Measurements from ENCODE around the gene TXK. TPM values are rescaled to one million over a fixed set of nuclear protein-coding genes. Genes with fewer than 3 reads are reported as not detected.
A peak's percentile ranks its signal among the peaks of the same experiment; 100 is the strongest.
"Not testable (repeated sequence)": the region's sequence is repeated elsewhere in the genome, so short reads cannot be mapped to it uniquely, and the experiment has no call there.

The TXK gene
- 0.76 and 1.8 TPM in 2 replicates for total RNA-seq

DNA sequence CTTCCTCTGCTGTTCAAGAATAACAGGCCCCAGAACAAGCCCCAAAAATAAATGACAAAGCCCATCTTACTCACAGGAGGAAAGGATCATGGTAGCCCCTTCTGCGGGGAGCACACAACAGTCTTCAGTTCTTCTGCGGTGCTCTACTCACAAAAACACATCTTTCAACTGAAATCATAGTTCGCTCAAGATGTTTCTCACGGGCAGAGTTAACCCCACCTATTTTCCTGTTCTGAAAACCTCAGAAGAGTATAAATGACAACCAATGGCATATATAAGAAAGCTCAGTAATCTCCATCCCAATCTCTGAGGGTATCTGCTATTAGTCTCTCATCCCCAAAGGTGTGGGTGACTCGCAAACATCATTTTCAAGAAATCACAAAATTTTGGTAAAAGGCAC is at the start of gene TXK:
Gene TXK, minus strand, starts transcription at position 170 of the 400 bp plus-strand sequence. Its CDS starts 80 bp downstream, at position 90.
- DNase-seq (ENCODE audit: low spot score), result no peak
- peak within 1 kb of the TSS; percentile 62 for H3K27ac Mint-ChIP-seq
- no peaks in the 10 kb centered on the region for H3K9me3 Mint-ChIP-seq
- intact Hi-C loops (cut with micrococcal nuclease), result no loop called here
- peaks cover 74% of the 10 kb centered on the region for H3K4me1 Mint-ChIP-seq (ENCODE audit: low read depth)
- H3K27me3 Mint-ChIP-seq (ENCODE audit: low read depth), result no peaks in the 10 kb centered on the region
- H3K4me3 Mint-ChIP-seq (ENCODE audit: low read depth), result peak within 1 kb of the TSS; percentile 62
- peaks cover 15% of the 10 kb centered on the region for H3K36me3 Mint-ChIP-seq (ENCODE audit: low read depth)

DNA sequence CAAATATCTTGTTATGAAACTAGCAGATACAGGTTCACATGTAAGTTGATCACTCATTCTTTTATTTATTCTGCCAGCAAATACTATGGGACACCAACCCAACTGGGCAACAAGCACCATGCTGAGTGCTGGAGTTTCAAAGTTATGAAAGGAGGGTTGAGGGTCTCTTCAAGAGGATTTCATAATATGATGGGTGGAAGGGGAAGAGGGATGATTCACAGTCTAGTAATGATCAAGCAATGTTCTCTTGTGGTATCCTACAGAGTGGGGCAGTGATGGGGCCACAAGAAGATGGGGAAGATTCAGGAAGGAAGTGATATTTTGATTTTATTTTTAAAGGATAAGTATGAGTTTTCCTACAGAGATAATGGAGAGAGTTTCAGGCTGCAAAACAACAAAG is 46.2 kb upstream of the TXK start:
- intact Hi-C loops (cut with micrococcal nuclease), result no loop called here
- Mint-ChIP-seq H3K9me3 (peaks cover 8% of the 10 kb centered on the region), H3K36me3 (ENCODE audit: low read depth) (no peaks in the 10 kb centered on the region), H3K4me1 (ENCODE audit: low read depth) (peaks cover 9% of the 10 kb centered on the region), H3K4me3 (ENCODE audit: low read depth) (no peak overlapping the region), H3K27ac (no peak overlapping the region), H3K27me3 (ENCODE audit: low read depth) (peaks cover 2% of the 10 kb centered on the region)
- no peak for DNase-seq (ENCODE audit: low spot score)

DNA sequence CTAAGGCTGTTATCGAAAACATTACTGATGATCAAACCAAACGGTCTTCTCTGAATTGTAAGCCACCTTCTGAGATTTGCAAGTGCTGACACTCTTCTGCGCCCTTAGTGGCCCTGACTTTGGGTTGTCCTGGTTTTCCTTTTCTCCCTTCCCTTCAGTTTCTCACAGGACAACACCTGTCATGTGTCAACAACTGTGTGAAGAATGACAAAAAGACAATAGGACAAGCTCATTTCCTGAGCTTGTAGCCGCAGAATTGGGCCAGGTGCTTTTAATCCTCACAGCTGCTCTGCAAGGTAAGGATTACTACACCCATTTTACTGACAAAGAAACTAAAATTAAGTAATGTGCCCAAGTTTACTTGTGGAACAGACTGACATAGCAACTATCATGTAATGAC is 44.9 kb upstream of the TXK start:
- no peak overlapping the region for H3K27ac Mint-ChIP-seq
- H3K27me3 Mint-ChIP-seq (ENCODE audit: low read depth), result peaks cover 2% of the 10 kb centered on the region
- H3K9me3 Mint-ChIP-seq, result peaks cover 8% of the 10 kb centered on the region
- intact Hi-C loops (cut with micrococcal nuclease), result no loop called here
- no peak overlapping the region for H3K4me3 Mint-ChIP-seq (ENCODE audit: low read depth)
- no peak for DNase-seq (ENCODE audit: low spot score)
- no peaks in the 10 kb centered on the region for H3K36me3 Mint-ChIP-seq (ENCODE audit: low read depth)
- H3K4me1 Mint-ChIP-seq (ENCODE audit: low read depth), result peaks cover 9% of the 10 kb centered on the region

GRCh38 chr4:48175806-48176205 is 41.8 kb upstream of the TXK start:
- intact Hi-C loops (cut with micrococcal nuclease), result no loop called here
- Mint-ChIP-seq H3K36me3 (ENCODE audit: low read depth) (no peaks in the 10 kb centered on the region), H3K4me1 (ENCODE audit: low read depth) (peaks cover 13% of the 10 kb centered on the region), H3K27me3 (ENCODE audit: low read depth) (peaks cover 3% of the 10 kb centered on the region), H3K9me3 (peaks cover 8% of the 10 kb centered on the region), H3K4me3 (ENCODE audit: low read depth) (no peak overlapping the region), H3K27ac (no peak overlapping the region)
- DNase-seq (ENCODE audit: low spot score), result no peak

- peaks cover 3% of the 10 kb centered on the region for H3K27me3 Mint-ChIP-seq (ENCODE audit: low read depth)
- H3K9me3 Mint-ChIP-seq, result peaks cover 8% of the 10 kb centered on the region
- no peaks in the 10 kb centered on the region for H3K36me3 Mint-ChIP-seq (ENCODE audit: low read depth)
- H3K4me3 Mint-ChIP-seq (ENCODE audit: low read depth), result no peak overlapping the region
- H3K4me1 Mint-ChIP-seq (ENCODE audit: low read depth), result peaks cover 13% of the 10 kb centered on the region
- intact Hi-C loops (cut with micrococcal nuclease), result no loop called here
- no peak for DNase-seq (ENCODE audit: low spot score)
- H3K27ac Mint-ChIP-seq, result no peak overlapping the region
Measured at GRCh38 chr4:48175328-48175727, 41.3 kb upstream of the TXK start.

- no peak for DNase-seq (ENCODE audit: low spot score)
- peaks cover 3% of the 10 kb centered on the region for H3K27me3 Mint-ChIP-seq (ENCODE audit: low read depth)
- no peak overlapping the region for H3K4me3 Mint-ChIP-seq (ENCODE audit: low read depth)
- peaks cover 8% of the 10 kb centered on the region for H3K9me3 Mint-ChIP-seq
- H3K36me3 Mint-ChIP-seq (ENCODE audit: low read depth), result no peaks in the 10 kb centered on the region
- H3K27ac Mint-ChIP-seq, result no peak overlapping the region
- H3K4me1 Mint-ChIP-seq (ENCODE audit: low read depth), result peaks cover 10% of the 10 kb centered on the region
- intact Hi-C loops (cut with micrococcal nuclease), result no loop called here
Measured at GRCh38 chr4:48173056-48173991, 39.3 kb upstream of the TXK start.

DNA sequence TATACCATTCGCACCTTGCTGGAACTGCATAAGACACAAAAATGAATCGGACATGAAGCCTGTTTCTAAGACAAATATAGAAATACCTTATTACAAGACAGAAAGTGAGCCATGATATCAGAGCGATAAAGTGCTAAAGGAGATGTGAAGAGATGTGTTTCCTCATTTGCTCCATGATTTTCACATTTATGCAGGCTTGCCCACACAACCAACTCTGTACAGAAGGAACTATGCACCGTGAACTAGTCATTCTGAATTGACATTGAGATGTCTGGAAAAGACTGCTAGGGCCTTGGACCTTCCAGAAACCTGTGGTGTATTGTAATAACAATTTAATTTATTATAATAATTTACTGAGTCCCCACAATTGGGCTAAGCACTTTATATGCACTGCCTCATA is 38.6 kb upstream of the TXK start:
- intact Hi-C loops (cut with micrococcal nuclease), result no loop called here
- Mint-ChIP-seq H3K4me3 (ENCODE audit: low read depth) (no peak overlapping the region), H3K36me3 (ENCODE audit: low read depth) (no peaks in the 10 kb centered on the region), H3K27me3 (ENCODE audit: low read depth) (peaks cover 1% of the 10 kb centered on the region), H3K27ac (no peak overlapping the region), H3K9me3 (peaks cover 2% of the 10 kb centered on the region), H3K4me1 (ENCODE audit: low read depth) (peaks cover 17% of the 10 kb centered on the region)
- no peak for DNase-seq (ENCODE audit: low spot score)

DNA sequence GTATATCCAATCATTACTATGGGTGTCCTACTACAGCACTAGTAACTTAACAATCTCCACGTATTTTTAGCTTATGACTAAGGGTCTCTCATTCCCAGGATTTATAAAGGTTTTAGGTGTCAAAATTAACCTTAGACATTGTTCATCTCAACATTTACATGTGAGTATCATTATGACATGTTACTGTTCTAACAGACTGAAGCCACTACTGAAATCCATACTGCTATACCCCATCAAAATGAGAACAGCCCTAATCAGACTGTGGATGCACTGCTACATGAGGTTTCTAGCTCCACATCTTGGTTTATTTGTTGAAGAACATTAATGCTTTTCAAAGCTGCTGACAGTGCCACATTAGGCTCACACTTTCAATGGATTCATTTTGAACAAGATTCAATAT is 35.6 kb upstream of the TXK start:
- no peaks in the 10 kb centered on the region for H3K36me3 Mint-ChIP-seq (ENCODE audit: low read depth)
- H3K9me3 Mint-ChIP-seq, result no peaks in the 10 kb centered on the region

DNA sequence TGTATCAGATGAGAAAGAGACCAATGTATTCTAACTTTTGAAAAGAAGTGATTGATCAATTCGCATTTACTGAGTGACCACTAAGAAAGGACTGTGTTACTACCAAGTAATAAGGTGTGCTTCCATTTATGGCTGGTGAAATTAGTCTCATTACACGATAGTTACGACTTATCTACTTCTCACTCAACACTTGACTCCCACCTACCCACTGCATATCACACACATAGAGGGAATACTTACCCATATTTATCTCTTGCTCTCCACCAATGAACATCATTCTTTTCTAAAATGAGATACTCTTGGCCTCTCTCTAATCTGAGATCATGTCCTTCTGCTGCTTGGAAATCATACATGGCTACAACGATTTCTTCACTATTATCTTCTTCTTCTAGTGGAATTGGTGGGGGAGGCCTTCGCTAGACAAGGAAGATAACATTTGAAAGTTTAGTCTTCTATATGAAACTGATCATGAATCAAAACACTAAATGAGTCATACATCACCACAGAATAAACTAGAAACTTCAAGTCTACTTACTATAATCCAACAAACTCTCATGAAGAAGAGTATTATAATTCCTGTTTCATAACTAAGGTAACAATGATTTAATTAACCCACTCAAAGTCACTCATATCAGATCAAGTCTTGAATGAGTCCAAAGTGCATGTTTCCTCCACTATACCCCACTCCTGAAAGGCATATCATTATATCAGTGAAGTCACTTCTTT is 33.7 kb upstream of the TXK start:
- peaks cover 5% of the 10 kb centered on the region for H3K27me3 Mint-ChIP-seq (ENCODE audit: low read depth)
- no peaks in the 10 kb centered on the region for H3K9me3 Mint-ChIP-seq
- intact Hi-C loops (cut with micrococcal nuclease), result loop anchor here (2.0 kb wide), 1 partner anchor 29 kb away; no protein-coding TSS in a partner anchor
- no peak for DNase-seq (ENCODE audit: low spot score)
- H3K27ac Mint-ChIP-seq, result no peak overlapping the region
- peaks cover 12% of the 10 kb centered on the region for H3K4me1 Mint-ChIP-seq (ENCODE audit: low read depth)
- H3K4me3 Mint-ChIP-seq (ENCODE audit: low read depth), result no peak overlapping the region
- no peaks in the 10 kb centered on the region for H3K36me3 Mint-ChIP-seq (ENCODE audit: low read depth)

More for the DNA sequence above, 35.6 kb upstream of the TXK start:
- DNase-seq (ENCODE audit: low spot score), result no peak
- H3K27ac Mint-ChIP-seq, result no peak overlapping the region
- no peak overlapping the region for H3K4me3 Mint-ChIP-seq (ENCODE audit: low read depth)
- H3K27me3 Mint-ChIP-seq (ENCODE audit: low read depth), result peaks cover 5% of the 10 kb centered on the region
- peaks cover 17% of the 10 kb centered on the region for H3K4me1 Mint-ChIP-seq (ENCODE audit: low read depth)
- intact Hi-C loops (cut with micrococcal nuclease), result loop anchor here (2.0 kb wide), 1 partner anchor 31 kb away; no protein-coding TSS in a partner anchor

DNA sequence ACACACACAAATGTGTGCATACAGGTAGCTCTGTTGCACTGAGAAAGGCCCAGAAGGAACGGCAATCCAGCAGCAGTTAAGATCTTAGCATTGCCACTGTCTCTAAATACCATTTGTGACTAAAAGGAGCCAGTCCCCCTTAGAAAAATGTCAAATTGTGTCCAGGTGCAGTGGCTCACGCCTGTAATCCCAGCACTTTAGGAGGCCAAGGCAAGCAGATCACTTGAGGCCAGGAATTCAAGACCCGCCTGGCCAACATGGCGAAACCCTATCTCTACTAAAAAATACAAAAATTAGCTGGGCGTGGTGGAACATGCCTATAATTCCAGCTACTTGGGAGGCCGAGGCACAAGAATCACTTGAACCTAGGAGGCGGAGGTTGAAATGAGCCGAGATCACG is 30.5 kb upstream of the TXK start:
- not testable (repeated sequence) for H3K27ac Mint-ChIP-seq; DNase-seq (ENCODE audit: low spot score); H3K36me3 Mint-ChIP-seq (ENCODE audit: low read depth); H3K27me3 Mint-ChIP-seq (ENCODE audit: low read depth); H3K4me3 Mint-ChIP-seq (ENCODE audit: low read depth); H3K9me3 Mint-ChIP-seq
- intact Hi-C loops (cut with micrococcal nuclease), result loop anchor here (5.0 kb wide), 2 partner anchors 108 to 117 kb away; no protein-coding TSS in a partner anchor
- H3K4me1 Mint-ChIP-seq (ENCODE audit: low read depth), result peaks cover 23% of the 10 kb centered on the region

DNA sequence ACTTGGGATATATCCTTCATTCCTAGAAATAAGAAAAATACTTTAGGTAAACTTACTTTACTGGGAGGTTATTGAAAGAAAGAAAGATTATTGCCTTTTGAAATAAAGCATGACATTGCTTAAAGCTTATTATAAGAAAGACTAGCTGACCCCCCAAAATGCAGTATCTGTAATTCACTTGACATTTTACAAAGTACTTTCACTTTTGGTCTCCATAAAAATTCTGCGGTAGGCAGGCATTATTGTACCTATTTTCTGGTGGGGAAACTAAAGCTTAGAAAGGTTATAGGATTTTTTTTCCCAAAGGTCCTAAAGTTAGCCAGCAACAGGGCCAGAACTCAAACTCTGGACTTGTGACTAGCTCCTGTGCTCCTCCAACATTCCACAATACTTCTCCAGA is 29.7 kb upstream of the TXK start:
- Mint-ChIP-seq H3K27me3 (ENCODE audit: low read depth) (peaks cover 12% of the 10 kb centered on the region), H3K36me3 (ENCODE audit: low read depth) (peaks cover 4% of the 10 kb centered on the region), H3K9me3 (peaks cover 3% of the 10 kb centered on the region), H3K4me1 (ENCODE audit: low read depth) (peaks cover 23% of the 10 kb centered on the region), H3K27ac (no peak overlapping the region), H3K4me3 (ENCODE audit: low read depth) (no peak overlapping the region)
- no peak for DNase-seq (ENCODE audit: low spot score)
- intact Hi-C loops (cut with micrococcal nuclease), result loop anchor here (5.0 kb wide), 2 partner anchors 109 to 116 kb away; no protein-coding TSS in a partner anchor

DNA sequence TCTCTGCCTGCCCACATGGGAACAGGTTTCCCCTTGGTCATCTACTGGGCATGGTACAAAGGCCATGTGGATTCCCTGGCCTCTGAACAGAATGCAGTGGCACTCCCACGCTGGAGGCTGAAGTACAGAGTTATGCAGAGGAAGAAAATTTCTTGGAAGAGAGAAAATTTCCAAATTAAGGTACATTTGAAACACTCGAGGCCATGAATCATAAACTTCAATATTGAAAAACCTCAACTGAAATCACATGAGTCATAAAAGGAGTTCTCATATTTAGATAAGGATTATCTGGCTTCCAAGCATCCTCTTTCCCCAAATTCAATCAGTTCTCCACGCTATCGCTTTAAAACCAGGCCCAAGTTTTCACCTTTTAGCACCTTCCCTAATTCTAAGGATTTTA is 28.1 kb upstream of the TXK start:
- intact Hi-C loops (cut with micrococcal nuclease), result loop anchor here (1.0 to 5.0 kb wide), 3 partner anchors 33 to 115 kb away; no protein-coding TSS in a partner anchor
- Mint-ChIP-seq H3K36me3 (ENCODE audit: low read depth) (peaks cover 8% of the 10 kb centered on the region), H3K4me1 (ENCODE audit: low read depth) (peaks cover 14% of the 10 kb centered on the region), H3K27me3 (ENCODE audit: low read depth) (peaks cover 12% of the 10 kb centered on the region), H3K27ac (no peak overlapping the region), H3K4me3 (ENCODE audit: low read depth) (no peak overlapping the region), H3K9me3 (peaks cover 10% of the 10 kb centered on the region)
- no peak for DNase-seq (ENCODE audit: low spot score)

GRCh38 chr4:48157271-48157670 is 23.2 kb upstream of the TXK start:
- intact Hi-C loops (cut with micrococcal nuclease), result no loop called here
- peaks cover 23% of the 10 kb centered on the region for H3K36me3 Mint-ChIP-seq (ENCODE audit: low read depth)
- peaks cover 8% of the 10 kb centered on the region for H3K27me3 Mint-ChIP-seq (ENCODE audit: low read depth)
- no peak for DNase-seq (ENCODE audit: low spot score)
- H3K4me3 Mint-ChIP-seq (ENCODE audit: low read depth), result no peak overlapping the region
- no peak overlapping the region for H3K27ac Mint-ChIP-seq
- H3K4me1 Mint-ChIP-seq (ENCODE audit: low read depth), result peaks cover 9% of the 10 kb centered on the region
- peaks cover 37% of the 10 kb centered on the region for H3K9me3 Mint-ChIP-seq
